Measurements from ENCODE around the gene RFTN1. TPM values are rescaled to one million over a fixed set of nuclear protein-coding genes. Genes with fewer than 3 reads are reported as not detected.

Gene RFTN1
- total RNA-seq, 4 donors from 2014 or later = 10.3 to 26.9 (median 22.3) TPM

GRCh38 chr3:16499351-16499750 lies 14.1 kb downstream of the RFTN1 start:
- no peak for DNase-seq (ENCODE audit: low spot score in 2 of 2)
- no peak for TF ChIP-seq POLR2AphosphoS5 (IDR thresholded peaks at IDR 0.05)
- no peak for TF ChIP-seq CTCF (IDR thresholded peaks at IDR 0.05)
- no peak for TF ChIP-seq EP300 (IDR thresholded peaks at IDR 0.05)
- no peak for TF ChIP-seq POLR2A (IDR thresholded peaks at IDR 0.05)
- Histone ChIP-seq H3K36me3 (no peaks in the 10 kb centered on the region), H3K27me3 (no peaks in the 10 kb centered on the region), H3K4me3 (no peak overlapping the region), H3K4me1 (peaks cover 10% of the 10 kb centered on the region), H3K27ac (no peak overlapping the region), H3K9me3 (no peaks in the 10 kb centered on the region)
- 100% methylated on average over 4 of the region's 4 CpGs for WGBS

GRCh38 chr3:16498130-16498890 lies 15.2 kb downstream of the RFTN1 start:
- H3K4me3 ChIP-seq = no peak overlapping the region

GRCh38 chr3:16496408-16497222 lies 16.9 kb downstream of the RFTN1 start:
- peaks cover 10% of the 10 kb centered on the region for H3K4me1 ChIP-seq
- peaks cover 8% of the 10 kb centered on the region for H3K36me3 ChIP-seq
- 76% methylated on average over 10 of the region's 10 CpGs for WGBS
- H3K4me3 ChIP-seq = no peak overlapping the region
- no peak for DNase-seq (ENCODE audit: low spot score in 2 of 2)
- H3K9me3 ChIP-seq = no peaks in the 10 kb centered on the region
- no peak overlapping the region for H3K27ac ChIP-seq
- H3K27me3 ChIP-seq = no peaks in the 10 kb centered on the region
- TF ChIP-seq POLR2A (IDR thresholded peaks at IDR 0.05) (no peak), CTCF (IDR thresholded peaks at IDR 0.05) (no peak), POLR2AphosphoS5 (IDR thresholded peaks at IDR 0.05) (no peak), EP300 (IDR thresholded peaks at IDR 0.05) (no peak)

More at GRCh38 chr3:16498130-16498890, 15.2 kb downstream of the RFTN1 start:
- Histone ChIP-seq H3K27ac (no peak overlapping the region), H3K9me3 (no peaks in the 10 kb centered on the region), H3K36me3 (no peaks in the 10 kb centered on the region), H3K27me3 (no peaks in the 10 kb centered on the region), H3K4me1 (peaks cover 10% of the 10 kb centered on the region)
- TF ChIP-seq CTCF (IDR thresholded peaks at IDR 0.05) (no peak), EP300 (IDR thresholded peaks at IDR 0.05) (no peak), POLR2A (IDR thresholded peaks at IDR 0.05) (no peak), POLR2AphosphoS5 (IDR thresholded peaks at IDR 0.05) (no peak)
- 86% methylated on average over 5 of the region's 5 CpGs for WGBS
- no peak for DNase-seq (ENCODE audit: low spot score in 2 of 2)

GRCh38 chr3:16496008-16496407 lies 17.5 kb downstream of the RFTN1 start:
- Histone ChIP-seq H3K4me1 (peaks cover 10% of the 10 kb centered on the region), H3K27ac (no peak overlapping the region), H3K27me3 (no peaks in the 10 kb centered on the region), H3K4me3 (no peak overlapping the region), H3K9me3 (no peaks in the 10 kb centered on the region), H3K36me3 (peaks cover 11% of the 10 kb centered on the region)
- 85% methylated on average over 2 of the region's 2 CpGs for WGBS
- TF ChIP-seq POLR2A (IDR thresholded peaks at IDR 0.05) (no peak), CTCF (IDR thresholded peaks at IDR 0.05) (no peak), POLR2AphosphoS5 (IDR thresholded peaks at IDR 0.05) (no peak), EP300 (IDR thresholded peaks at IDR 0.05) (no peak)
- DNase-seq (ENCODE audit: low spot score in 2 of 2) = no peak

All from suprapubic skin (tissue), 4 donors.